LNCaP clone FGC (cell line): ENCODE results near the gene SLC43A1.

Source experiments
- DNase-seq: peaks from one replicate; pipeline ENCODE4 v3.0.0-alpha.2; 2011; ENCODE audit warnings: low read depth
- H3K4me3 ChIP-seq: 2 replicates; pipeline ENCODE4 v1.5.1; 2011; ENCODE audit warnings: mild to moderate bottlenecking, low read depth, low read length, control low read depth
- CTCF ChIP-seq: IDR thresholded peaks from 2 replicates; pipeline ENCODE4 v1.5.1; 2012; ENCODE audit warnings: mild to moderate bottlenecking; ENCODE audit not compliant: control insufficient read depth, insufficient read depth; ENCODE audit errors: extremely low read depth

Gene SLC43A1

GRCh38 chr11:57467508-57468157, 47.9 kb downstream of the SLC43A1 start:
- no peak for DNase-seq
- H3K4me3 ChIP-seq = no peak overlapping the region

GRCh38 chr11:57466680-57467079, 48.8 kb downstream of the SLC43A1 start:
- H3K4me3 ChIP-seq = no peak overlapping the region
- TF ChIP-seq CTCF = no peak
- no peak for DNase-seq

More at GRCh38 chr11:57467508-57468157, 47.9 kb downstream of the SLC43A1 start:
- no peak for TF ChIP-seq CTCF

- H3K4me3 ChIP-seq = no peak overlapping the region
- TF ChIP-seq CTCF = no peak
- no peak for DNase-seq
These were observed 50.8 kb downstream of the SLC43A1 start for GRCh38 chr11:57464539-57465181.

GRCh38 chr11:57463671-57464538, 51.6 kb downstream of the SLC43A1 start:
- DNase-seq = no peak
- H3K4me3 ChIP-seq = no peak overlapping the region
- no peak for TF ChIP-seq CTCF

GRCh38 chr11:57462597-57462996, 52.9 kb downstream of the SLC43A1 start:
- no peak for TF ChIP-seq CTCF
- no peak for DNase-seq
- no peak overlapping the region for H3K4me3 ChIP-seq

- H3K4me3 ChIP-seq = no peak overlapping the region; the same call in 1 of the 2 replicates
- no peak for DNase-seq
- no peak for TF ChIP-seq CTCF
These were observed 53.5 kb downstream of the SLC43A1 start for GRCh38 chr11:57461841-57462489.
